Measurements from ENCODE around the gene NTMT1. TPM values are rescaled to one million over a fixed set of nuclear protein-coding genes. Genes with fewer than 3 reads are reported as not detected.

The NTMT1 gene
- polyA plus RNA-seq, 3 donors = 16.0 to 43.9 (median 28.2) TPM

GRCh38 chr9:129594632-129595031 lies 31.3 kb upstream of the NTMT1 start:
- Histone ChIP-seq H3K4me3 (replicated peaks in 1 of 3; ENCODE audit: low read depth in 2 of 3, low read length in 3 of 3) (no peak overlapping the region), H2AFZ (ENCODE audit: insufficient read depth, low read depth, low read length, poor library complexity, severe bottlenecking) (no peak overlapping the region), H3K27me3 (ENCODE audit: control insufficient read depth in 2 of 2, insufficient read depth in 2 of 2, low read length in 2 of 2) (no peaks in the 10 kb centered on the region), H3K27ac (ENCODE audit: low read depth in 1 of 2, low read length in 2 of 2) (no peak overlapping the region), H3K4me1 (ENCODE audit: control insufficient read depth in 1 of 2, insufficient read depth in 2 of 2, low read length in 2 of 2) (peaks cover 53 to 58% of the 10 kb centered on the region in 2 donors), H3K9ac (ENCODE audit: insufficient read depth, low read length, poor library complexity, severe bottlenecking) (no peak overlapping the region), H3K9me3 (replicated peaks in 1 of 2; ENCODE audit: control insufficient read depth in 1 of 2, insufficient read depth in 1 of 2, low read length in 2 of 2) (no peaks in the 10 kb centered on the region), H3K79me2 (ENCODE audit: insufficient read depth, low read length) (no peaks in the 10 kb centered on the region), H3K36me3 (replicated peaks in 1 of 2; ENCODE audit: control insufficient read depth in 1 of 2, insufficient read depth in 2 of 2, low read length in 2 of 2) (no peaks in the 10 kb centered on the region), H4K20me1 (ENCODE audit: insufficient read depth, low read length) (no peaks in the 10 kb centered on the region), H3K4me2 (replicated peaks; ENCODE audit: extremely low read depth, low read length, poor library complexity, severe bottlenecking) (peak overlapping the region; percentile 35)
- WGBS (ENCODE audit: insufficient coverage) = 15% methylated on average over 3 of the region's 7 CpGs
- no peak for TF ChIP-seq CTCF (IDR thresholded peaks at IDR 0.05)
- peaks cover 2 to 5% of the 10 kb centered on the region in 2 donors for H3K36me3 Mint-ChIP-seq
- H3K4me3 Mint-ChIP-seq = peak overlapping the region in 1 of 2 donors; percentile 26
- H3K27ac Mint-ChIP-seq = peak overlapping the region in 1 of 7 donors; percentile 66
- DNase-seq = no peak
- H3K9me3 Mint-ChIP-seq = no peaks in the 10 kb centered on the region
- intact Hi-C loops (cut with micrococcal nuclease) = no loop called here
- peaks cover 51% of the 10 kb centered on the region for H3K4me1 Mint-ChIP-seq
- H3K27me3 Mint-ChIP-seq (ENCODE audit: low read depth in 3 of 3) = peaks cover 7 to 20% (median 20%) of the 10 kb centered on the region in 3 donors

GRCh38 chr9:129595311-129595741 lies 30.6 kb upstream of the NTMT1 start:
- peak overlapping the region; percentile 49 to 71 for H3K4me3 Mint-ChIP-seq
- Histone ChIP-seq H3K4me1 (ENCODE audit: control insufficient read depth in 1 of 2, insufficient read depth in 2 of 2, low read length in 2 of 2) (peaks cover 53 to 58% of the 10 kb centered on the region in 2 donors), H3K4me2 (replicated peaks; ENCODE audit: extremely low read depth, low read length, poor library complexity, severe bottlenecking) (peak overlapping the region; percentile 35), H3K79me2 (ENCODE audit: insufficient read depth, low read length) (no peaks in the 10 kb centered on the region), H2AFZ (ENCODE audit: insufficient read depth, low read depth, low read length, poor library complexity, severe bottlenecking) (peak overlapping the region; percentile 38), H3K4me3 (replicated peaks in 1 of 3; ENCODE audit: low read depth in 2 of 3, low read length in 3 of 3) (peak overlapping the region in 1 of 3 experiments; percentile 32), H3K36me3 (replicated peaks in 1 of 2; ENCODE audit: control insufficient read depth in 1 of 2, insufficient read depth in 2 of 2, low read length in 2 of 2) (no peaks in the 10 kb centered on the region), H3K27ac (ENCODE audit: low read depth in 1 of 2, low read length in 2 of 2) (no peak overlapping the region), H3K27me3 (ENCODE audit: control insufficient read depth in 2 of 2, insufficient read depth in 2 of 2, low read length in 2 of 2) (no peaks in the 10 kb centered on the region), H3K9ac (ENCODE audit: insufficient read depth, low read length, poor library complexity, severe bottlenecking) (no peak overlapping the region), H3K9me3 (replicated peaks in 1 of 2; ENCODE audit: control insufficient read depth in 1 of 2, insufficient read depth in 1 of 2, low read length in 2 of 2) (no peaks in the 10 kb centered on the region), H4K20me1 (ENCODE audit: insufficient read depth, low read length) (no peaks in the 10 kb centered on the region)
- H3K27me3 Mint-ChIP-seq (ENCODE audit: low read depth in 3 of 3) = peaks cover 7 to 20% (median 20%) of the 10 kb centered on the region in 3 donors
- H3K27ac Mint-ChIP-seq = peak overlapping the region in 6 of 7 donors; percentile 4 to 78 (median 68)
- DNase-seq = peak in 2 of 3 donors; percentile 48 to 49
- intact Hi-C loops (cut with micrococcal nuclease) = no loop called here
- H3K36me3 Mint-ChIP-seq = peaks cover 2 to 5% of the 10 kb centered on the region in 2 donors
- peaks cover 51% of the 10 kb centered on the region for H3K4me1 Mint-ChIP-seq
- 0% methylated on average over 2 of the region's 5 CpGs for WGBS (ENCODE audit: insufficient coverage)
- no peak for TF ChIP-seq CTCF (IDR thresholded peaks at IDR 0.05)
- H3K9me3 Mint-ChIP-seq = no peaks in the 10 kb centered on the region
